Measurements from ENCODE around the gene DNM2. TPM values are rescaled to one million over a fixed set of nuclear protein-coding genes. Genes with fewer than 3 reads are reported as not detected.

Gene DNM2
- total RNA-seq, 1 donor from 2014 or later = 280 TPM

DNA sequence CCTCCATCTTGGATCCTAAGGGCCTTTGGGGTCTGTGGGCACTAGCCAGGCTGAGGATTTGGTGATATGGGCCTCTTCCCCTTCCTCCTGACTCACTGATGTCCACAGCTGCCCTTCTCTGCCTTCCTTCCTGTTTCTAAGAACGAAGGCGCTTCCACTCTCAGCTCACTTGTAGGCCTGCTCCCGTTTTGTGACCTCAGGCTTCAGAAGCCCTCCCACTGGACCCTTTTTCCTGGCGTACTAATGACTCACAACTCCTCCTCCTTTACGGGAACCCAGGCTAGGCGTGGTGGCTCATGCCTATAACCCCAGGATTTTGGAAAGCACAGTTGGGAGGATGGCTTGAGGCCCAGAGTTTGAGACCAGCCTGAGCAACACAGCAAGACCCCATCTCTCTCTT is 62.5 kb downstream of the DNM2 start:
- H3K4me3 ChIP-seq = no peak overlapping the region
- intact Hi-C loops (cut with DNase I) = no loop called here
- H3K9me3 ChIP-seq = no peaks in the 10 kb centered on the region
- H3K27ac ChIP-seq = peak overlapping the region; percentile 67
- H3K4me1 ChIP-seq = peaks cover 20% of the 10 kb centered on the region
- DNase-seq (no peak), ATAC-seq (peak; percentile 88)
- no peaks in the 10 kb centered on the region for H3K27me3 ChIP-seq
- TF ChIP-seq, protein P1, sequence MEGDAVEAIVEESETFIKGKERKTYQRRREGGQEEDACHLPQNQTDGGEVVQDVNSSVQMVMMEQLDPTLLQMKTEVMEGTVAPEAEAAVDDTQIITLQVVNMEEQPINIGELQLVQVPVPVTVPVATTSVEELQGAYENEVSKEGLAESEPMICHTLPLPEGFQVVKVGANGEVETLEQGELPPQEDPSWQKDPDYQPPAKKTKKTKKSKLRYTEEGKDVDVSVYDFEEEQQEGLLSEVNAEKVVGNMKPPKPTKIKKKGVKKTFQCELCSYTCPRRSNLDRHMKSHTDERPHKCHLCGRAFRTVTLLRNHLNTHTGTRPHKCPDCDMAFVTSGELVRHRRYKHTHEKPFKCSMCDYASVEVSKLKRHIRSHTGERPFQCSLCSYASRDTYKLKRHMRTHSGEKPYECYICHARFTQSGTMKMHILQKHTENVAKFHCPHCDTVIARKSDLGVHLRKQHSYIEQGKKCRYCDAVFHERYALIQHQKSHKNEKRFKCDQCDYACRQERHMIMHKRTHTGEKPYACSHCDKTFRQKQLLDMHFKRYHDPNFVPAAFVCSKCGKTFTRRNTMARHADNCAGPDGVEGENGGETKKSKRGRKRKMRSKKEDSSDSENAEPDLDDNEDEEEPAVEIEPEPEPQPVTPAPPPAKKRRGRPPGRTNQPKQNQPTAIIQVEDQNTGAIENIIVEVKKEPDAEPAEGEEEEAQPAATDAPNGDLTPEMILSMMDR (IDR thresholded peaks at IDR 0.05) = no peak
- peaks cover 98% of the 10 kb centered on the region for H3K36me3 ChIP-seq

DNA sequence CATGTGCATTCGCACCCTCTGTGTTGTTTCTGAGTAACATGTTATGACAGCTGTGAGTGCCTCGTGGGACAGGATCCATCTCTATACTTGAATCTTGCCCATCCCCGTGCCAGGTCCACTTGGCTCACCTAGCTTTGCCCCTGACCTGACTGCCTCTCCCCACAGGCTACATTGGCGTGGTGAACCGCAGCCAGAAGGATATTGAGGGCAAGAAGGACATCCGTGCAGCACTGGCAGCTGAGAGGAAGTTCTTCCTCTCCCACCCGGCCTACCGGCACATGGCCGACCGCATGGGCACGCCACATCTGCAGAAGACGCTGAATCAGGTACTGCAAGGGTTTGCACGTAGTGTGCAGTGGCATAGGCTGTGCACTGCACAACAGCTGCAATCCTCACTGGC is 64.9 kb downstream of the DNM2 start:
- TF ChIP-seq, protein P1 (IDR thresholded peaks at IDR 0.05) = no peak
- H3K4me3 ChIP-seq = no peak overlapping the region
- H3K9me3 ChIP-seq = no peaks in the 10 kb centered on the region
- no peaks in the 10 kb centered on the region for H3K27me3 ChIP-seq
- intact Hi-C loops (cut with DNase I) = no loop called here
- no peak overlapping the region for H3K27ac ChIP-seq
- no peak for ATAC-seq
- H3K4me1 ChIP-seq = peaks cover 15% of the 10 kb centered on the region
- peaks cover 96% of the 10 kb centered on the region for H3K36me3 ChIP-seq
- DNase-seq = no peak

DNA sequence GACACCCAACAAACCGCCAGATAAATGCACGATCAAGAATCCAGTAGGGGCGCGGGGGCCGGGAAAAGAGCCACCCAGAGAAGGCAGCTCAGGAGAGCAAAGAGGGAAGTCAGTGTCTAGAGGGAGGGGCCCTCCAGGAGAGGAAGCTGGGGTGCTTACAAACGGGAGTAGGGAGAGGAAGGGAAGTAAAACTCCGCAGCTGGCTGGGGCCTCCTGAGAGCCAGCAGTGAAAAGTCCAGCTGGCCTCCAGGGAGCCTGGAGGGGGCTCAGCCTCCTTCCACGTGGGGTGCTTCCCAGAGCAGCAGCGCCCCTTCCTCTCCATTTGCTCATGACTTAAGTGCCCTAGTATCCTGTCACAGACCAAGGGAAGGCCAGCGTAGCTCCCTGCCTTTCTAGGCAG is 66.4 kb downstream of the DNM2 start:
- intact Hi-C loops (cut with DNase I) = no loop called here
- TF ChIP-seq, protein P1 (IDR thresholded peaks at IDR 0.05) = no peak
- Histone ChIP-seq H3K9me3 (no peaks in the 10 kb centered on the region), H3K27me3 (no peaks in the 10 kb centered on the region), H3K4me1 (peaks cover 15% of the 10 kb centered on the region), H3K27ac (peak overlapping the region; percentile 51), H3K36me3 (peaks cover 96% of the 10 kb centered on the region), H3K4me3 (no peak overlapping the region)
- ATAC-seq = peak; percentile 82
- DNase-seq = no peak

DNA sequence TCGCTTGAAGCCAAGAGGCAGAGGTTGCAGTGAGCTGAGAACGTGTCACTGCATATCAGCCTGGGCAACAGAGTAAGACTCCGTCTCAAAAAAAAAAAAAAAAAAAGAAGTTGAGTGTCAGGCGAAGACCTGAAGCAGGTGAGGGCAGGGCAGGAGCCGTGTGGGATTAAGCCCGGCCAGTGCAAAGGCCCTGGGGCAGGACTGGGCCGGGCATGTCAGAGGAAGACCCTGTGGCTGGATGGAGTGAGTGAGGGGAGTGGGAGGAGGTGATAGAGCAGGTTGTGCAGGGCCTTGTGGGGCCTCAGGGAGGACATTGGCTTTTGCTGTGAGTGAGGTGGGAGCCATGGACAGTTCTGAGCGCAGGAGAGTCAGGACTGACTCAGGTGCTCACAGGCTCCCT is 70.3 kb downstream of the DNM2 start:
- ATAC-seq = no peak
- intact Hi-C loops (cut with DNase I) = no loop called here
- Histone ChIP-seq H3K4me3 (no peak overlapping the region), H3K9me3 (no peaks in the 10 kb centered on the region), H3K27ac (no peak overlapping the region), H3K27me3 (no peaks in the 10 kb centered on the region), H3K36me3 (peaks cover 96% of the 10 kb centered on the region), H3K4me1 (peaks cover 5% of the 10 kb centered on the region)
- TF ChIP-seq, protein P1 (IDR thresholded peaks at IDR 0.05) = no peak
- DNase-seq = no peak

DNA sequence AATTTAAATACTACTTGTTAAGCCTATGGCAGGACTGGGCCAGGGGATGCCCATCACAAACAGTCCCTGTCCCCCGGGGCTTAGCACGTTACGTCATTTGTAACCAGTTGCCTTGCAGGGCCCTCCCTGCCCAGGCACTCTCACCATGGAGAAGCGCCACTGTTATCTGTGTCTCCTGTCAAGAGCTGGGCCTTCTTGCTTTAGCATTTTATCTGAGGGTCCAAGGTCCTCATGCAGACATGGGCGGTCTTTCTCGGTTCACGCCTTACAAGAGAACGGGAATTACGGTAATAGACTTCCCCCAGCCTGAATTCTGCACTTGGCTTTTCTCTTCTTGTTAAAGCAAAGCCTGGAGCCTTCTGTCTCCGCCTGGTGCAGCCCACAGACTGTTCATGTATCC is 72.0 kb downstream of the DNM2 start:
- ATAC-seq = no peak
- peaks cover 95% of the 10 kb centered on the region for H3K36me3 ChIP-seq
- no peaks in the 10 kb centered on the region for H3K9me3 ChIP-seq
- no peak overlapping the region for H3K4me3 ChIP-seq
- no peaks in the 10 kb centered on the region for H3K4me1 ChIP-seq
- H3K27me3 ChIP-seq = no peaks in the 10 kb centered on the region
- DNase-seq = no peak
- H3K27ac ChIP-seq = no peak overlapping the region
- intact Hi-C loops (cut with DNase I) = no loop called here
- TF ChIP-seq, protein P1 (IDR thresholded peaks at IDR 0.05) = no peak

DNA sequence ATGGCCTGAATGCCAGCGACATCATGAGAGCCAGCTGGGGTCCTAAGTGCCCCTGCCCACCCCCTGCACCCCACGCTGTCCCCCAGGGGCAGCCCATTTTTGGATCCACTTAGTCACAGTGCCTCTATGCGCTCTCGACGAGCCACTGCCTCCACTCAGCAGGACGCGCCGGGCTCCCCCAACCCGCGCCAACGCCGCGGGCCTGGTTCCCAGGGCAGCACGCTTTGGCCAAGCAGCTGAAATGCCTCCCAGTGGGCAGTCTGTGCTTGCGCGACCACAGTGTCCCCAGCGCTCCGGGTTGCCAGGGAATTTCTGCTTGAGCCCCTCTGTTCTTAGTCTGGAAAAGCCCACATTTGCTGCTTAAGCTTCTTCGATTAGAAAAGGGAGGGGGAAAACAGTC is 78.8 kb downstream of the DNM2 start:
- Histone ChIP-seq H3K36me3 (peaks cover 97% of the 10 kb centered on the region), H3K27me3 (no peaks in the 10 kb centered on the region), H3K4me3 (no peak overlapping the region), H3K9me3 (no peaks in the 10 kb centered on the region), H3K4me1 (no peaks in the 10 kb centered on the region), H3K27ac (no peak overlapping the region)
- ATAC-seq (no peak), DNase-seq (no peak)
- intact Hi-C loops (cut with DNase I) = no loop called here
- TF ChIP-seq, protein P1 (IDR thresholded peaks at IDR 0.05) = no peak
